HG02759 (cell line): ENCODE results near the gene DOCK8.
"Not testable (repeated sequence)": the region's sequence is repeated elsewhere in the genome, so short reads cannot be mapped to it uniquely, and the experiment has no call there.

Source experiments
- ATAC-seq: cut with Tn5 transposase; IDR thresholded peaks from one replicate; pipeline ENCODE4 v1.9.1; 2021; ENCODE audit warnings: mild to moderate bottlenecking, moderate library complexity; ENCODE audit not compliant: unreplicated experiment

DOCK8 gene

DNA sequence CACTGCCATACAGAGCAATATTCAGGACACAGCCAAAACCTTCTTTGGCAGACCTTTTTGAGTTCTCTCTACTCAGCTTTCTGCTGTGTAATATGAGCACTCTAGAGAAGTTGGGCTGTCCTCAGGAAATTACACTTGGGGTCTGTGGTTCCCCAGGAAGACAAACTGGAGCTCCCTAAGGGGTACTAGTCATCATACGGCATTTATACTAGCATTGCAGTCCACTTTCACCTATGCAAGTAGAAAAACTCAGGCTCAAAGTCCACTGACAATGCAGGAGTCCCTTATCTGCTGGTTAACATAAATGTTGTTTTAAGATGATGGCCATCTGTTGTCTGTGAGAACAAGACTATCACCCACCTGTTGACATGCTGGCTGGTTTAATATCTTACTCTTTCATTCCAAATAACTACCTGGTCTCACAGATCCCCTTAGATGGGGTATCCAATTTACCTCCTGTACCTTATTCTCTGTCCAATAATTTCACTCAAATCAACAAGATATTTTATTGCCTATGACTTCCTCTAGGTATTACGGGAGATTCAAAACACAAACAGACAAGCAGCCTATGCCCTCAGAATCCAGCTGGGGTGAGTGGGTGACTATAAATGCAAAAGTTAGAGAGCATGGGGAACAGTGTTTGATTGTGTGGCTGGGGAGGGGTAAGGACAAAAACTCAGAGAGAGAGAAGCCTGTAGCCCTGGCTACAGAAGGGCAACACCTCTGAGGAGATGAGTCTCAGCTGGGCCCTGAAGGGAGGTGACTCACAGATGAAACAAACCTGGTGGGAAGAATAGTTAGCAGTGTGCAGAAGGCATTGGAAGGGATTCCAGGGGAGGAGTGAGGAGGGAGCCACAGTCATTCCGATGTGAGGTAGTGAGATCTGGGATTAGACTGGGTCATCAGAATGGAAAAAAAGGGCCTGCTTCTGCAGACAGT is 10.2 kb downstream of the DOCK8 start:
- no peak for ATAC-seq

DNA sequence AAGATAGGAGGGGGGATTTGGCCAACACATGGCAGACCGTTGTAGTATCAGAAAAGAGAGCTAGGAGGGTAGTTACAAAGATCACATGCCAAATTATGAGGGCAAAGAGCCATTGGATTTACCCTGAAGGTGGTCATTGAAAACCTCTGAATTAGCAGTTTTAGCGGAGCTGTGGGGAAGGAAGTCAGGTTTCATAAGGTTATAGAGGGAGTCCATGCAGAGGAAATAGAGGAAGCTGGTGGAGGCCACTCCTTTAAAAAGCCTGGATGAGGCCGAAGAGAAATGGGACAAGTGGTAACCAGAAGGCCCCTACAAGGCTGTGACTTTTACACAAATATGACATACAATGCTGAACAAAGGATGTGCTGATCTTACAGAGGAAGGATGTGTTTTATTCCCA is 13.2 kb downstream of the DOCK8 start:
- no peak for ATAC-seq

DNA sequence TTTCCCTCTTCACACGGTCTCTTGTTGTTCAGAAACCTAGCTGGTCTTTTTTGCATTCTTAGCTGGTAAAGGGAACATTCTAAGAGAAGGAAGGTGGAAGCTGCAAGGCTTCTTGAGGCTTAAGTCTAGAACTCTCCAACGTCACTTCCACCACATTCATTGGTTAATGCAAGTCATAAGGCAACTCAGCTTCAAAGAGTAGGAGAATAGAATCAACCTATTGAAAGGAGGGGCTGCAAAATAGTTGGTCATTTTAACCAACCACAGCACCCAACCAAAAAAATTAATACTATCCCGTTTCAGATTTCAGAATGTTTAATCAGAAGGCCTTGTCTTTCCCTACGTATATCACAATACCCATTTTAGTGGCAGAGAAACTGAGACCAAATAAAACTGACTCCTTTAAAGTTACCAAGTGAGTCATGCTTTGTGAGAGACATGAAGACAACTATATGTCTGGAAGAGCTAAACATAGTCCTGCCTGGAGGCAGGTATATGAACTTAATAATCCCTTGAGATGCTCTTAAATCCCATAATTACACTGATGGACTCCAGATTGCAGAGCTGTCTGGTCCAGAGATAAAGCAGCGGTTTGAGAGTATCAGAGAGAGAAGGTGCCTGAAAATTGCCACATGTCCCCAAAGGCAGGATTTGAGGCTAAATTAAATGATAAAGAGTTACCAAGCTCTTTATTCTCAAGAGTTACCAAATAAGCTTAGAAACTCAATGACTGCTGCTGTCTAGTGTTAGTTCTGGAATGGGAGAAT is 14.4 kb downstream of the DOCK8 start:
- ATAC-seq = no peak

DNA sequence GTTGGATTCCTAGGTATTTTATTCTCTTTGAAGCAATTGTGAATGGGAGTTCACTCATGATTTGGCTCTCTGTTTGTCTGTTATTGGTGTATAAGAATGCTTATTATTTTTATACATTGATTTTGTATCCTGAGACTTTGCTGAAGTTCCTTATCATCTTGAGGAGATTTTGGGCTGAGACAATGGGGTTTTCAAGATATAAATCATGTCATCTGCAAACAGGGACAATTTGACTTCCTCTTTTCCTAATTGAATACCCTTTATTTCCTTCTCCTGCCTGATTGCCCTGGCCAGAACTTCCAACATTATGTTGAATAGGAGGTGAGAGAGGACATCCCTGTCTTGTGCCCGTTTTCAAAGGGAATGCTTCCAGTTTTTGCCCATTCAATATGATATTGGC is 17.0 kb downstream of the DOCK8 start:
- ATAC-seq = not testable (repeated sequence)

DNA sequence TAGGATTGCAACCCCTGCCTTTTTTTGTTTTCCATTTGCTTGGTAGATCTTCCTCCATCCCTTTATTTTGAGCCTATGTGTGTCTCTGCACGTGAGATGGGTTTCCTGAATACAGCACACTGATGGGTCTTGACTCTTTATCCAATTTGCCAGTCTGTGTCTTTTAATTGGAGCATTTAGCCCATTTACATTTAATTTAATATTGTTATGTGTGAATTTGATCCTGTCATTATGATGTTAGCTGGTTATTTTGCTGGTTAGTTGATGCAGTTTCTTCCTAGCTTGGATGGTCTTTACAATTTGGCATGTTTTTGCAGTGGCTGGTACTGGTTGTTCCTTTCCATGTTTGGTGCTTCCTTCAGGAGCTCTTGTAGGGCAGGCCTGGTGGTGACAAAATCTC is 19.0 kb downstream of the DOCK8 start:
- ATAC-seq = not testable (repeated sequence)

DNA sequence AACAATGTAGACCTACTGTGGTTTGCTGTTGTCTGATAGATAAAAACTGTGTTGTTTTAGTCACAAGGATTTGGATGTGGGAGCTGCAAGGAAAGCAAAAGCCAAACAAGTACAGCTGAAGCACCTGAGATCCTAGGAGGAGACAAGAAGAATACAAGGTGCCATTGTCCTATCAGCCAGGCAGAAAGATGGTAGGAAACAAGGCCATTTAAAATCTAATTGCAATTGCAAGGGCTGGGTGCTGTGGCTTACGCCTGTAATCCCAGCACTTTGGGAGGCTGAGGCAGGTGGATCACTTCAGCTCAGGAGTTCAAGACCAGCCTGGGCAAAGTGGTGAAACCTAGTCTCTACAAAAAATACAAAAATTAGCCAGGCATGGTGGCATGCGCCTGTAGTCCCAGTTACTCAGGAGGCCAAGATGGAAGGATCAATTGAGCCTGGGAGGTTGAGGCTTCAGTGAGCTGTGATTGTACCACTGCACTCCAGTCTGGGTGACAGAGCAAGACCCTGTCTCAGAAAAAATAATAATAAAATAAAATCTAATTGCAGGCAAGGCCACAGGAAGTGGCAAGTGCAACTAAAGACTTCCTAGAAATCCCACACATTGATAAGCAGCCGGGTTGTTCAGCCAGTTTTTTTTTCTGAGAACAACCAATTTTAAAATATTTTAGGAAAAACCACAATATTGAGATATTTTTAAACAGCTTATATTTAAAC is 22.6 kb downstream of the DOCK8 start:
- no peak for ATAC-seq

DNA sequence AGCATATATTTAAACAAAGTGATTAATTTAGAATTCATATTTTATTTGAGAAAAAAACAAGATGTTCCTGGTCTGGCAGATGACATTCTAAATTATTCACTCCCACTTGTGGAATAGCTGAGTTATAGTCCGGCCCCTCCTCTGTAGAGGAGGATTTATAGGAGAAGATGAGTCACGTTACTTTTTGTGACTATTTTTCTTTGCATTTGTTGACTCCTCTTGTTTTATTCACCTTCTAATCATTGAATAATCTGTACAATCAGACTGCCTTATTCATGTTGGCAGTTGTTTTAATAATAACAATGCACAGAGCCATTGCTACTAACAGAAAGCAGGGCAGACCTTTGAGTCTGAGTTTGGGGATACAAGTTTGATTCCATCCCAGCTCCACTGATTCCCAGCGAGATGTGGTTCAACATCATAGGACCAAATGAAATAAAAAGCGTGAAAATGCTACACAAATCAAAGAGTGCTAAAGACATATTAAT is 23.2 kb downstream of the DOCK8 start:
- ATAC-seq = no peak

DNA sequence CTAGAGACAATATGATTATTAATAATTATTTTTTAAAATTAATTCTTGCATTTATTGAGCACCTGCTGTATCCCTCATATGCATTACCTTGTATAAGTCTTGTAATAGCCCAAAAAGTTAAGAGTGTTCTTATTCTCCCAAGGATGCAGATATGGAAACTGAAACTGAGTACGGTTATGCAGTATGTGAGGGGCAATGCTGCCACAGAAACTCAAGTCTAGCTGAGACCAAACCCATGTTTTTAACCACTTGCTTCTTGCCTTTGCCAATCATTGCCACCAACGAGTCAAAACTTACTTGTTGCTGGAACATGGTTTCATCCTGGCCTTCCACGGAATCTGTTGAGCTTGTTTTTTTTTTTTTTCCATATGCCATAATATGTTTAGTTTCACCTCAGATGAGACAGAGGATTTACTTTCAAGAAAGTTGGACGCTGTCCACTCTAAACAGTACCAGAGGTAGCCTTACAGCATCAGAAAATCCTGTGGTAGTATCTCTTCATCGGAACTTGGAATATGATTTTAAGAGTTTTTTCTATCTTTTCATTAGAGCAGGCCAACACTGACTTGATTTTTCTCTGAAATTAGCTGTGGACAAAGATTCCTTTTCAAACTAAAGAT is 27.9 kb downstream of the DOCK8 start:
- ATAC-seq = no peak

DNA sequence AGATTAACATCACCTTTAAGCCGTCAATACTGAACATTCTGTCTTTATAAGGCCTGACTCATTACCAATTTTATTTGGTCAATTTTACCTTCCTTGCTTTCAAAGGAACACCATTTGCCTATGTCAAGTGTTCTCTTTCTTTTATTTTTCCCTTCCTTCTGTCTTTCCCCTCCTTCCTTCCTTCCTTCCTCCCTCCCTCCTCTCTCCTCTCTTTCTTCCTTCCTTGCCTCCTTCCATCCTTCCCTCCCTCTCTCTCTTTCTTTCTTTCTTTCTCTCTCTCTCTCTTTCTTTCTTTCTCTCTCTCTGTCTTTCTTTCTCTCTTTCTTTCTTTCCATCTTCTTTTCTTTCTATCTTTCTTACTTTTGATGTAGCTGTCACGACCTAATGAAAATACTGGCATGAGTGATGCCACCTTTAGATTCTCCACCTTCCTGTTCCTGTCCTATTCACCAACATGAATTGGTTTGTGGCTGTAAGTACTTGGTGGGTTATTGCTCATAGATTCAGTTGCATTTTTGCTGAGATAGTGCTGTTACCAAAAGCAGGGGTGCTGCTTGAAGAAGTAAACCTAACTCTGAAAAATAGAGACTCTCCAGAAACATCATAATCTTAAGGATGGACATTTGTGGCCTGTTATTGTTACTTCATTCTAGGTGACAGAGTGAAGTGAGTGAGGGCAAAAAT is 33.8 kb downstream of the DOCK8 start:
- ATAC-seq = no peak

DNA sequence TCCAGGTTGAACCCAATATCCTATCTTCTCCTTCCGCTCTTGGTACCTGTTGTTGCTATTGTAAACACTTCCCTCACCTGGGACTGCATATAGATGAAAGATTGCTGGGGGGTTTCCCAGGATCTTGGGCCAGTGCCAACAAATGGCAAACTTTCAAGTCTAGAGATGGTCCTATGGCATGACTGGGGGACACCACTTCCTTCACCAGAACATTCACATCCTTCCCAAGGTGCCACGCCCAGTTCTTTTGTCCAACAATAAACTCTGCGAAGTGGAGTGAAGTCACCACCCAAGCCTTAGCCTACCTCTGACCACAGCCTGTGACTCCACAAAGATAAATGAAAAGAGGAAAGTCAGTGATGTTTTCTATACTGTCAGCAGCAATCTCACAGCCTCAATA is 34.4 kb downstream of the DOCK8 start:
- ATAC-seq = no peak

DNA sequence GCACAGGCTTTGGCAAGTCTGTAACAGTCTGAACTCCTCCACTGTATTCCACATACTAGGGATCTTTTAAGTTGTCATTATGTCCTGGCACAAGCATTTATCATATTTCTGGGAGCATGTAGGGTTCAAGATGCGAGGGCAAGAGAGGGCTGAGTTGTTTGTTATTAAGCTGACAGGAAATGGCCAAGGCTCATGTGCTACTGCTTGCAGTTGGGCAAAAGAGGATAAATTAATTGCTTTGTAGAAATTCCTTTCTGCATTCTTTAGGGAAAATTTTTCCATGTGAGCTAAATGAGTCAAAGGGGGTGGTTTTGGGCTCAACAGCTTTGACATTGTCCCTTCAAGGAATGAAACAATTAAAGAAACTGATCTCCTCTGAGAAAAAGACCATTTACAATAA is 35.4 kb downstream of the DOCK8 start:
- ATAC-seq = no peak

DNA sequence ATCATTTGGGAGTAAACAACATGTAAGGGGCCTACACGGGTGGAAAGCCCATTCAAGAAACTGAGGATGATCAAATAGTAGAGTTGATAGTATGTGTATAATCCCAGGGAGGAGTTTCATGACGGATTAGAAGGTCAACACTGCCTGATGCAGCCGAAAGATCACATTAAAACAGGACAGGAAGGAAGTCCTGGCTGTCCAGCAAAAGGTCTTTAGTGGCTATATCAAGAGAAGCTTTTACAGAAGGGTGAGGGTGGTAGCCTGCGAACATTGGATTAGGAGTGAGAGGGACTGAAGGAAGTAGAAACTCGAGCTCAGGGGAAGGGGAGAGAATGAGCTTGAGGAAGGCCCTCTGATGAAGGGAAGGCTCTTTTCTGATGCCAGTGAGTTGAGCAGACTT is 36.0 kb downstream of the DOCK8 start:
- ATAC-seq = no peak

DNA sequence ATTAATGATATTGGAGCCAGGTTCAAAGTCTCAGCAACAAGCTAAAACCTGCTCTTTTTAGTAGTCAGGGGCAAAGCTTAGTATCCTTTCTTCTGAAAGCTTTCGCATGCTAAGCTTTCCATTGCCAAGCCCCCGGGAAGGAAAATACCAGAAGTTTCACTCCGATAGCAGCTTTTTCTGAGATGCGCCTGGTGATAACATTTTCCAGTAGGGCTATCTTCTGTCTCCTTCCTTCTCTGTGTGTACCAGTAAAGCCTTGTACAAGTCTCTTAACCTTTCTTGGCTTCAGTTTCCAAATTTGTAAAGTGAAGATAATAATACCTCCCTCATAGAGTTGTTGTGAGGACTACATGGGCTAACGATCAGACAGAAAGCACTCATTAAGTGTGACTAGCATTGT is 36.7 kb downstream of the DOCK8 start:
- no peak for ATAC-seq

DNA sequence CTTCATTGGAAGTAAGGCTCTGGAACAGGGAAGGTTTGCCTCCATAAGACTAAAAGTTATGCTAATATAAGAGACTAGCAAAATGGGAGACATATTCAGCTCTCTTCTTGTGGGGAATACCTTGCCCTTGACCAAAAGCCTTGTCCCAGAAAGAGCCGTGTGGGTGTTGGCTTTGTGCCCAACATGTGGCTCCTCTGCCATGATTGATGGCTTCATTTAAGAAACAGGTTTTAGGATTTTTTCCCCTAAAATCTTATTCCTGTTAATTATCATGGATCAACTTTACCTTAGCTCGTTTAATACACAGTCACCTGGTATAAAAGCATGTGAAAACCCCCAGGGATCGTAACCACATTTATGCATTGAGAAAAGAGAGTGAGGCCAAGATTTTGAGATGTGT is 38.9 kb downstream of the DOCK8 start:
- ATAC-seq = no peak

DNA sequence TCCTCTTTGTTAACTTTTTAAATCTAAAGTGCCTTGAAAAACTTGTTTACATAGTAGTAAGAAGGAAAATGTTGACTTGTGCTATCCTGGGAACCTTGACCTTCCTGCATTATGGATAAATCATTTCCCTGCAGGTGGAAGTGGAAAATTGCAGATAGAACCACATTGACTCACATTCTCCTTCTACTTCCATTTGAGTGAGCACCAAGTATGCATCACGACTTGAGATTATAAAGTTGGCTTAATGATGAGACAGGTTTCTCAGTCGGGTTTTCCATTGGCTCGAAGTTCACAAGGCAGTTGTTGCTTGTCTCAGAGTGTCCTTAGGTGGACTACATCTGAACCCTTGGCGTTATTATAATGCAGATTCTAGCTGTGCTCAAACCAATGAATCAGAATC is 39.9 kb downstream of the DOCK8 start:
- ATAC-seq = no peak

DNA sequence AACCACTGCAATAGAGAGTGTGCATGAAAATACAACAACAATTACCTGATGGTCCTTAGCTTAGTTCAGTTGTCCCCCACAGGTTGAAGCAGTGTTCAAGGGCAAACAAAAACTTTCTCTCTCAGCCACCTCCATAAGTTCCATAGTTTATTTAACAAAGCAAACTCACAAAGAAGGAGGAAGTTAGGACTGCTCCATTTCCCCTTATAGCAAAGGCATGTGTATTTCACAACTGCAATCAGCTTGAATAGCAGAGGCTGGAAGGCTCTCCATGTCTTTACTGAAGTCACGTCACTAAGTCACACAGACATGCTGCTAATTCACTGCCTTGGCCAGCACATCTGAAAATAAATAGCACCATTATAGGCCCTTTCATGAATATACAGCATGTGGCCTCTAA is 43.3 kb downstream of the DOCK8 start:
- ATAC-seq = no peak

DNA sequence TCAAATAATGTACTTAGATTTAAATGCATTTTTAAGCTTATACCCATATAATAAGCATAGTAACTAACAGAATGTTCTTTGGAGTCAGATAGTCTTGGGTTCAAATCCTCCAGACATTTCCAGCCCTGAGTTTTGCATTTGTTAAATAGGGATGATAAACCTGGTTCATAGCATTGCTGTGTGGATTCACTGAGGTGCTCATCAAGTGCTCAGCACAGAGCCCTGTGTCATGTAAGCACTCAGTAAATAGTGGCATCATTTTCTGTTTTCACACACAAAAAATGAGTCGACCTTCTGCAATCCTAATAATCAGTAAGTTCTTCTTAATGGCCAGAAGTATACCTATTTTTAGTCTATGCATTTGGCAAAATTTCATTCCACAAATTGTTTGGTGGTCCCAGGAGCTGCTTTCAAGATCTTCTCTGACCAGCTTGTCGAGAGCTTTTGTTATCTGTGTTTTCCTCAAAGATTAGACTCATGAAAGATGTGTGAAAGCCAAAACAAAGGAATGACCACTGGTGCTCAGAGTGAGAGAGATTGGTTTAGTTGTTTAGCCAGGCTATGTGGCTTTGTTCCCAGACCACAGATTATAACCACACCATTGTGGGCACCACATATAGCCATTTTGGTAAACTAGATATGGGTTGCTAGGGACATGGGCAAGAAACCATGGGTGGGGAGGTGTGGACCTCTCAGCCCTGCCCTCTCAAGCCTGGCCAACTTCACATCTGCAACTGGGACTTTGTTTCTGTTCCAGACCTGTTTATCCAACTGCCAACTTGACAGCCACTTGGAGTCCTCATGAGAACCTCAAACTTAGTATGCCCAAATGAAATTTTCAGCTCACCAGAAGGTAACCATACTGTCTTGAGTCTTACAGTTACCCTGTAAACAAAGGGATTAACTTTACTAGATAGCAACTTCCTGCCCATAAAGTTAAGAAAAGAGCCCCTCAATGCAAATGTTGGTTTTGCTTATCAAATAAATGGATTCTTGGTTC is 45.0 kb downstream of the DOCK8 start:
- ATAC-seq = no peak

DNA sequence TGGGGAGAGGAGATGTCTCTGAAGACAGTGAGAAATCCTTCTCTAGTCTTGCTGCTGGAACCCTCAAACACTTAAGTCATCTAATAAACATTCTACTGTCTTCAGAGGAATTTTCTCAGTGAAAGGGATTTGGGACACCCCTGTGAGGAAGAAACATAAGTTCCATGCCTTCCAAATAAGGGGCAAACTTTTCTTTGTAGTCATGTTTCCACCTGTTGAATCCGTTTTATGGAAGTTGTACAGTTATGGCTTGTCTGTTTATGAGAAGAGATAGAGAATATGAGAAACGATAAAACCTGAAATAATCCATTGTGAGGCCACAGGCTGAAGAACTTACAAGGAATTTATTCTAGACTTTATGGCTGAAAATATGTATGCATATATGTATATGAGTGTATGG is 49.6 kb downstream of the DOCK8 start:
- ATAC-seq = no peak

DNA sequence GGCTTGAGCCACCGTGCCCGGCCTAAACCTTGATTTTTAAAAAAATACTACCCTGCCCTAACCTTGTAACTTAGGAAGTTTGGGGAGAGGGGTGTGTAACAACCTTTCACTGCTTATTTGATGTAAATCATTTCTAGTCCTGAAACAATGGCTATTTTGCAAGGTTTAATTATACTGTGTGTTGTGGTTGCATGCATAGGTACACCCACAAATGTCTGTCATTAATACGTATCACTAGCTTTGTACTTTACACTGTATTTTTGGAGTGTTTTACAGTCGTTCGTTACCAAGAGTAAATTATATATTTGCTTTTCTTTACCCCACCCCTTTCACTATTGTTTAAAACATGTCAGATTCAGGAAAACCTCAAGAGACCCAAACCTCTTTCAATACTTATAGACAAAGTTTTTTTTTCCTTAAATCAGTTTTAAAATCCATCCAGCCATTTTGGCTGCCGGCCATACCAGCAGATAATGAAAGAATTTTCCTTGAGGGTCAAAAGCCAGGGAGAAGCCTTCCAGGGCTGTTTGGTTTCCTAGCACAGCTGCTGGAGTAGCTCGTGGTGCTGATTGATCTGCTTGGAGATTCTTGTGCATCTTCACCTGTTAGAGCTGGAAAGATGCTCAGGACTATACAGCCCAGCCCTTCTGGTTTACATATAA is 50.7 kb downstream of the DOCK8 start:
- no peak for ATAC-seq
